ENCODE data around the gene RBM3.
"Not testable (repeated sequence)": the region's sequence is repeated elsewhere in the genome, so short reads cannot be mapped to it uniquely, and the experiment has no call there.

RBM3 gene

DNA sequence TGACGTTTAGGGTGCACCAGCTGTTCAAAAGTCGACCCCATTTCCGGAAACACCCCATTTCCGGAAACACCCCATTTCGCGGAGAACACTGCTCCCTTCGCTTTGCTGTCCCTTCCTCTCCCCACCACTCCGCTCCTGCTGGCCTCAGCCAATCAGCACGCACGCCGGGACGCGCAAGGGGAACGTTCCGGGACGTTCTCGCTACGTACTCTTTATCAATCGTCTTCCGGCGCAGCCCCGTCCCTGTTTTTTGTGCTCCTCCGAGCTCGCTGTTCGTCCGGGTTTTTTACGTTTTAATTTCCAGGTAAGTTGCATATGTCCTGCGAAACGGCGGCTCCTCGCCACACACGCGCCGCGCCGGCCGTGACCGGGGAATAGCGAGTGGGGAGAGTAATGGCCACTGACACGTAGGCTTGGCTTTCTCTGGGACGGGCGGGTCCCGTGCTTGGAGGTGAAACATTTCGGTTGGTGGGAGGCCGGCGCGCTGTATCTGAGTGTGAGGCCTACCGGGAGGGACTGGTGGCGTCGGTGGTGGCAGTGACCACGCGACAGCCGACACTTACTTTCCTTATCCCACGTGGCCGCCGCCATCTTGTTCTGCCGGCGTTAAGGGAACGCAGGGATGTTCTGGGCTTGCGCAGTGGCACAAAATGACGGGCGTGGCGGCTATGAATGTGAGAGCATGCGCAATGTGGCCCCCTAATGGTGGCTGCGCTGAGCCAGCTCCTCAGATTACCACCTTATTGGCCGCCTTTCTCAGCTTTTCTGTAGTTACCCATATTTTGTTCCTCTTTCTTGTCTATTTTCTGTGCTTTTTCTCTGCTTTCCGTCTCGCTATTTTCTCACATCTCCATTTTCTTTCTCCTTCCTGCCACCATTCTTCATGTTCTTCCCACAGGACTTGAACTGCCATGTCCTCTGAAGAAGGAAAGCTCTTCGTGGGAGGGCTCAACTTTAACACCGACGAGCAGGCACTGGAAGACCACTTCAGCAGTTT lies at the start of gene RBM3:
Gene RBM3, plus strand, starts transcription at position 215 of the 997 bp plus-strand sequence. Its CDS starts 697 bp downstream, at position 912.
- peak; percentile 96 for DNase-seq

GRCh38 chrX:48525853-48526252 lies 48.4 kb upstream of the RBM3 start:
- DNase-seq: not testable (repeated sequence)

DNA sequence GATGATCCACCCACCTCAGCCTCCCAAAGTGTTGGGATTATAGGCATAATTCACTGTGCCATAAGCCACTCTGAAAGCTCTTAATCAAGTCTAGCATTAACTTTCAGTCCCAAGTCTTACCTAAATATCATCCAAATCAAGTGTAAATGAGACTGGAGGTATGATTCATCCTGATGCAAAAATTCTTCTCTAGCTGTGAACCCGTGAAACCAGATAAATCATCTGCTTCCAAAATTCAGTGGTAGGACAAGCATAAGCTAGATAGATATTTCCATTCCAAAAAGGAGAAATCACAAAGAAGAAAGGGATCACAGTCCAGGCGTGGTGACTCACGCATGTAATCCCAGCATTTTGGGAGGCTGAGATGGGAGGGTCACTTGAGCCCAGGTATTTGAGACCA lies 43.5 kb upstream of the RBM3 start:
- DNase-seq: no peak

DNA sequence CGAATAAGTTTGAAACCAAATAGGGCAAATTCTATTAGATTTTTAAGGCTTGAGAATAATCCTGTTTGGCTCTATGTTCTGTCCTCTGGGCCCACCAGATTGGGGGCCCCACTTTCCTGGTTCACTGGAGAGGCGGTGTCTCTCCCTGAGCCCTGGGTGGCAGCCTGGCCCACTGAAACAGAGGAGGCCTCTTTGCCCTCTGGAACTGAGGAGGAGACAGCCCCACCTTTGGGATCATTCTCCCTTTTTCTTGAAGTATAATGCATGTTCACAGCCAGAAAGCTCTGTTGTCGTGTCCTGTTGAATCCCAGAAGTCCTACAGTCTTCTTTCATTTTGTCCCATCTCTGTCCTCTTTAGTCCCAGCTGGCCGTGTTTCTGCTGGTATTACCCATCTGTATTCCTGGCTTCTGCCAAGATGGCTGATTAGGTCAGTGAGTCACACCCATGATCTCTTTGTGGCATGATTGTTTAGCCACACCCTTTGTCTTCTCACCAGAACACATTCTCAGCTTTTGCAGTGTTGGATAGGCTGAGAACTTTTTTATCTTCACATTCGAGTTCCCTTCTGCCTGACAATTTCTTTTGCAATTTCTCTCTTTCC lies 42.8 kb upstream of the RBM3 start:
- no peak for DNase-seq

DNA sequence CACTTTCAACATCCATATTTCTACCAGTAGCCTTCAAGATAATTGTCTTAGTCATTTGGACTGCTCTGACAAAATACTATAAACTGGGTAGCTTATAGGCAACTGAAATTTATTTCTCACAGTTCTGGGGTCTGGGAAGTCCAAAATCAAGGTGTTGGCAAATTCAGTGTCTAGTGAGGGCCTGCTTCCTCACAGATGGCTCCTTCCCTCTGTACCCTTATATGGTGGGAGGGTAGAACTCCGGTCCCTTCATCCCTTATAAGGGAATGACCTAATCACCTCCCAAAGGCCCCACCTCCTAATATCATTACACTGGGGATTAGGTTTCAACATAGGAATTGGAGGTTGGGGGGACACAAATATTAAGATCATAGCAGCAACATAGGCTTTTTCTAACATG lies 42.1 kb upstream of the RBM3 start:
- DNase-seq: no peak

DNA sequence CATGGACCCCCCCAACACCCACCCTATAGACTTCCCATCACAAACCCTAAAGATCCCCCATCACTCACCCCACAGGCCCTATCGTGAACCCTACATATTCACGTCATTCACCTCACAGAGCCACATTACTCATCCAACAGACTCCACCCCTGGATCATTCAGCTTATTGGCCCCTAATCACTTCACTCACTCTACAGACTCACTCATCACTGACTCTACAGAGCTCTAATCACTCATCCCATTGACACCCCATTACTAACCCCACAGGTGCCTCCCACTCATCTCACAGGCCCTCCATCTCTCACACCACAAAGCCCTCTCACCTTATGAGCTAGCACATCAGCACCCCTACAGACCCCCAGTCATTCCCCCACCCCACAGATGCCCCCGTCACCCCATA lies 41.1 kb upstream of the RBM3 start:
- DNase-seq: no peak

DNA sequence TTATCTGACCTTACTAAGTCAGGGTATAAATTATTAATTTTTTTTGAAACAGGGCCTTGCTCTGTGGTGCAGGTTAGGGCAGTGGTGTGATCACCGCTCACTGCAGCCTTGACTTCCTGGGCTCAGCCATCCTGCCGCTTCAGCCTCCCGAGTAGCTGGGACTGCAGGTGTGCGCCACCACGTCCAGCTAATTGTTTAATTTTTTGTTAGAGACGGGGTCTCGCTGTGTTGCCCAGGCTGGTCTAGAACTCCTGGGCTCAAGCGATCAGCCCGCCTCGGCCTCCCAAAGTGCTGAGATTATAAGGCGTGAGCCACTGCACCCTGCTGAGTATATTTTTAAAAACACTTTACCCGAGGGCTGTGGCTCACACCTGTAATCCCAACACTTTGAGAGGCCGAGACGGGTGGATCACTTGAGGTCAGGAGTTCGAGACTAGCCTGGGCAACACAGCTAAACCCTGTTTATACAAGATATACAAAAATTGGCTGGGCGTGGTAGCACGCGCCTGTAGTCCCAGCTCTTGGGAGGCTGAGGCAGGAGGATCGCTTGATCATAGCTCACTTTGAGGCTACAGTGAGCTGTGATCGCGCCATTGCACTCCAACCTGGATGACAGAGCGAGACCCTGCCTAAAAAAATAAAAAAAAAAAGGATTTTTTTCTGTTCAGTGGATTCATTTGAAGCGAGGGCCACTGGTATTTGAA lies 35.5 kb upstream of the RBM3 start:
- DNase-seq: no peak

DNA sequence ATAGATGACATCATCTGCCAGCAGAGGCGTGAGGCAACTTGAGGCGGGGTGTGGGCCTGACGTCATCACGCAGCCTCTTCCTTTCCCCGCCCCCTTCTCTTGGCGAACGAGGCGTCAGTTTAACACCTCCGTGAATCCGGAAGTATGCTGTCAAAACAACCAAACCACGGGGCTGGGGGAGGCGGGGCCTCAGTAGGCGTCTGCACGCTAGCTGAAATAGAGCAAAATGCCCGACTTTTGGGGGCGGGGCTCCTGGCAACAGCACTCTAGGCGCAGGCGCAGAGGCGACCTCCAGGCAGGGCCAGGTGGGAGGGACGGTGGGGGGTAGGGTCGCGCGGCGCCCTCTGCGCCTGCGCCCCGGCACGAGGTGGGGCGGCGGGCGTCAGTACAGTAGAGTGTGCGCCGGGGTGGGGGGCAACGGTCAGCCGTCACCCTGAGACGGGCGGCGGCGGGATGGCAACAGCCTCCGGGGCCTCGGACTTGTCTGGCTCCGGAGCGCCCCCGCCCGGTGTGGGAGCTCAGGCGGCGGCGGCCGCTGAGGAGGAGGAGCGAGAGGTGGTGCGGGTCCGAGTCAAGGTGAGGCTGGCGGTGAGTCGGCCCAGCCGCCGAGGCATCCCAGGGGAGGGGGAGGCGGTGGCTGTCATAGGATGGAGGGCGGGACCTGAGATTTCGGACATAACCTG lies 34.8 kb upstream of the RBM3 start, which contains the start of gene TBC1D25:
Gene TBC1D25, plus strand, starts transcription at position 370 of the 683 bp plus-strand sequence. Its CDS starts 84 bp downstream, at position 454.
- peak; percentile 96 for DNase-seq

DNA sequence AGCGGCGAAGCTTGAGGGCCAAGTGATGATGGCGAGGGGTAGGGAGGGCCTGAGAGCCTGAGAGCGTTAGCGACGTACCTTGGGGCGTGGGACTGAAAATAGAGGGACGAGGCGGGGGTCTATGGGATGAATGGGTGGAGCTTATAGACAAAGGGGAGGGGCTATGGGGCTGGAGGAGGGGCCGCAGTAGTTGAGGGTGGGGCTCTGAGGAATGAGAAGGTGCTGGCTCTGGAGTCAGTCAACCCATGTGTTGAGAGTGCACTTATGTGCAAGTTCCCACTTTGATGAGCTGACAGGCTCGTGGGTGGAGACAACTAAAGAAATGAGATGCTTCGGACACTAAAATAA lies 34.3 kb upstream of the RBM3 start:
- no peak for DNase-seq

- no peak for DNase-seq
Measured at GRCh38 chrX:48540480-48540879, 33.8 kb upstream of the RBM3 start.

DNA sequence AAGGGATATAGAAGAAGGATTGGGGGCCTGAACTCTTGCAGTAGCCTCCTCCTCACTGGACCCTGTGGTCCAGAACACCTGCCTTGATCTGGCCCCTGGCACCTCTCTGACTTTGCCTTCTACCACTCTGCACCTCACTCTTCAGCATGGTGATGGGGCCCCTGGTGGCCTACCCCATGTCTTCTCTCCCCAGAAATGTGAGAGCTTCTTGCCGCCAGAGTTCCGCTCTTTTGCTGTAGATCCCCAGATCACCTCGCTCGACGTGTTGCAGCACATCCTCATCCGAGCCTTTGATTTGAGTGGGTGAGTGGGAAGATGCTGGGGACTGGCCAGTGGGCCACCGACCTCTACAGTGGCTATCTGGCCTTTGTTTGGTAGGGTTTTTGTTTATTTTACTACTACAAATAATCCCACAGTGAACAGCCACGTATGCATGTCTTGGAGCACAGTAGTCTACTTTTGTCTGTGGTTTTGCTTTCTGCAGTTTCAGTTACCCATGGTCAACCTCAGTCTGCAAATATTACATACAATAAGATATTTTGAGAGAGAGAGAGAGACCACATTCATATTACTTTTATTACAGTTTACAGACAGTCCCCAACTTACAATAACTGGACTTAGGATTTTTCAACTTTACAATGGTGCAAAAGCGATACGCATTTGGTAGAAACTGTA lies 33.0 kb upstream of the RBM3 start:
- no peak for DNase-seq

DNA sequence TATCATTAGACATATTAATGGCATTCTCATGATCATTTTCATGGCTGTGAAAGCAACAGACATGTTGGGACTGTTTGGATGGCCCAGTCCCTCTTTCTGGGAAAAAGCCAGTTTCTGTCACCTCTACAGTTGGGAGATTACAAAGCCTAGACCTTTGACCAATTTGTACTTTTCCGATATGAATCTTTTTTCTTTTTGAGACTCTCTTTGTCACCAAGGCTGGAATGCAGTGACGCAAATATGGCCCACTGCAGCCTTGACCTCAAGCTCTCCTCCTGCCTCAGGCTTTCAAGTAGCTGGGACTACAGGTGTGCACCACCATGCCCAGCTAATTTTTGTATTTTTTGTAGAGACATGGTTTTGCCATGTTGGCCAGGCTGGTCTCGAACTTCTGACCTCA lies 25.4 kb upstream of the RBM3 start:
- DNase-seq: no peak

DNA sequence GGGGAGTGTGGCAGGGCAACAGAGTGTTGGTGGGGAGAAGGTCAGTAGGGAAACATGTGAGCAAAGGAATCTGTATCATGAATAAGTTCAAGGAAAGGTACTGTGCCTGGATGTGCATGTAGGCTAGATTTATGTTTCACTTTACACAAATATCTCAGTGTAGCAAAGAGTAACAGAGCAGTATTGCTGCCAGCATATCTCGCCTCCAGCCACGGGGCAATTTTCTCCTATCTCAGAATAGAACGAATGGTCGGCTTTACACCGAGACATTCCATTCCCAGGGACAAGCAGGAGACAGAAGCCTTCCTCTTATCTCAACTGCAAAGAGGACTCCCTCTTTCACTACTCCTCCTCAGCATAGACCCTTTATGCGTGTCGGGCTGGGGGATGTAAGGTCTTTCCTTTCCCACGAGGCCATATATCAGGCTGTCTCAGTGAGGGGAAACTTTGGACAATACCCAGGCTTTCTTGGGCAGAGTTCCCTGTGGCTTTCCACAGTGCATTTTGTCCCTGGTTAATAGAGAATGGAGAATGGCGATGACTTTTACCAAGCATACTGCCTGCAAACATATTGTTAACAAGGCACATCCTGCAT lies 18.5 kb upstream of the RBM3 start:
- not testable (repeated sequence) for DNase-seq

GRCh38 chrX:48558271-48558670 lies 16.0 kb upstream of the RBM3 start:
- no peak for DNase-seq

DNA sequence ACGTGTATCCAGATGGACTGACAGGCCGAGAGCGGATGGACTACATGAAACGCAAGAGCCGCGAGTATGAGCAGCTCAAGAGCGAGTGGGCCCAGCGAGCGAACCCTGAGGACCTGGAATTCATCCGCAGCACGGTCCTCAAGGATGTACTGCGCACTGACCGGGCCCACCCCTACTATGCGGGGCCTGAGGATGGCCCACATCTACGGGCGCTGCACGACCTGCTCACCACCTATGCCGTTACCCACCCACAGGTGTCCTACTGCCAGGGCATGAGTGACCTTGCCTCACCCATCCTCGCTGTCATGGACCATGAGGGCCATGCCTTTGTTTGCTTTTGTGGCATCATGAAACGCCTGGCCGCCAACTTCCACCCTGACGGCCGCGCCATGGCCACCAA lies 14.6 kb upstream of the RBM3 start:
- DNase-seq: no peak

DNA sequence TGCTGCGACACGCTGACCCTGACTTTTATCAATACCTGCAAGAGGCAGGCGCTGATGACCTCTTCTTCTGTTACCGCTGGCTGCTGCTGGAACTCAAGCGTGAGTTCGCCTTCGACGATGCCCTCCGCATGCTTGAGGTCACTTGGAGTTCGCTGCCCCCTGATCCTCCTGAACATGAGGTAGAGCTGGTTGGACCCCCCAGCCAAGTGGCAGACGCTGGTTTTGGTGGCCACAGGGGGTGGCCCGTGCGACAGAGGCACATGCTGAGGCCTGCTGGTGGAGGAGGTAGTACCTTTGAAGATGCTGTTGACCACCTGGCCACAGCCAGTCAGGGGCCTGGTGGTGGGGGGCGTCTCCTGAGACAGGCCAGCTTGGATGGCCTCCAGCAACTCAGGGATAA lies 14.2 kb upstream of the RBM3 start:
- no peak for DNase-seq

- DNase-seq: no peak
Measured at GRCh38 chrX:48560681-48561080, 13.6 kb upstream of the RBM3 start.

GRCh38 chrX:48569958-48570357 lies 4.3 kb upstream of the RBM3 start:
- DNase-seq: no peak

DNA sequence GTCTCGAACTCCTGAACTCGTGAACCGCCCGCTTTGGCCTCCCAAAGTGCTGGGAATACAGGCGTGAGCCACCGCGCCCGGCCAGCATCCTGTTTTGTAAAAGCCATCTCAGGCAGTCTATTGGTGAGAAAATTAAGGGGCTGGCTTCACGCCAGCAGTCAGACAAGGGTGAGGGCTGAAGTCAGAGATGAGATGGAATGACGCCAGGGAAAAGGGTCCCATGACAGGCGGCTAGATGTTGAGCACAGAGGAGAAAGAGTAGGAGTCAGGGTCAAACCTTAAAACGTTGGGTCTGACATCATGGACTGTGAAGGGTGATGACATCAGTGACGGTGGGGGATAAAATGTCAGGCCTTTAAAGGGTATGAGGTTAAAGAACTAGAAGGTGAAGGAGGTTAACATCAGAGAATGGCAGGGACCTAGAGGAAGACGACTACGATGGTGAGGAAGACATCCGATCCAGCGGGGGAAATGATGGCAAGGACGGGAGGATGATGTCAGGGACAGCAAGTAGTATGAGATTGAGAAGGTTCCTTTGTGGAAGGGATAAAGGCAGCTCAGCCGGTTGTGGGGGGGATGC lies 504 bp upstream of the RBM3 start:
- peak; percentile 34 for DNase-seq

- no peak for DNase-seq
Measured at GRCh38 chrX:48575642-48576041, 1.4 kb downstream of the RBM3 start.

GRCh38 chrX:48576108-48576507 lies 1.8 kb downstream of the RBM3 start:
- DNase-seq: no peak

Measured in right hindlimb (tissue), 1 donor.